HL-60 (cell line): Measurements from ENCODE around the gene SCPEP1.

Experiments
- CTCF ChIP-seq: IDR thresholded peaks from one replicate; pipeline ENCODE4 v1.5.1; 2011; ENCODE audit warnings: low read length, control low read depth, inconsistent platforms; ENCODE audit not compliant: insufficient read depth
- GABPA ChIP-seq: IDR thresholded peaks from 2 replicates; pipeline ENCODE4 v1.6.1; 2012; ENCODE audit warnings: low read depth
- POLR2AphosphoS5 ChIP-seq: IDR thresholded peaks from 2 replicates; pipeline ENCODE4 v1.6.1; 2012; ENCODE audit warnings: low read depth
- REST ChIP-seq: IDR thresholded peaks from 2 replicates; pipeline ENCODE4 v1.6.1; 2012; ENCODE audit warnings: low read depth; ENCODE audit not compliant: insufficient replicate concordance

GRCh38 chr17:56970974-56971373 lies 7.0 kb upstream of the SCPEP1 start:
- TF ChIP-seq CTCF: no peak
- TF ChIP-seq REST: no peak
- no peak for TF ChIP-seq POLR2AphosphoS5
- no peak for TF ChIP-seq GABPA
